Measurements from ENCODE around the gene D2HGDH.
A peak's percentile ranks its signal among the peaks of the same experiment; 100 is the strongest.

D2HGDH gene

DNA sequence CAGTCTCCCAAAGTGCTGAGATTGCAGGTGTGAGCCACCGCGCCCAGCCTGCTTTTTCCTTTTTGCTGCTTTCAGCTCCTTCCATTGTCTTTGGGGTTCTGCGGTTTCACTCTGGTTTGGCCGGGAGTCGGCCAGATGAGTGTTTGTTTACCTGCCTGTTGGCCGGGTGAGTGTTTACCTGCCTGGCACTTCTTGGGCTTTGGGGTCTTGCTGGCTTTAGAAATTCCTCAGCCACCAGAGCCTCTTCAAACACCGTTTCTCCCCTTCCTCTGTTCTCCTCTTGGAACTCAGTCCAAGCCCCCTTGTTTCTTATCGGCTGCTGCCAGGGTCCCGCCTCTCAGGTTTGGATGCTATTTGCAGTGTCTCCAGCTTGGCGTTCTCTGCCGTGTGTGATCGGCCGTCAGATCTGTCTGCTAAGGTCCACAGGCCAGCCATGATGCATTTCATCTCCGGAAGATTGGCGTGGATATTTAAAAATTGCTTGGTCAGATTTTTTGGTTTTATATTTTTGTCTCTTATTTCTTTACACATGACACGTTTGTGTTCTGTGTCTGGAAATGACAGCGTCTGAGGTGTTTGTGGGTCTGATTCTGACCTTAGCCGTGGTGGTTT, 28.0 kb downstream of the D2HGDH start:
- H3K23ac ChIP-seq (ENCODE audit: low read length) = no peak overlapping the region
- no peak overlapping the region for H2AK5ac ChIP-seq (ENCODE audit: low read length)
- H3K4ac ChIP-seq (ENCODE audit: low read depth, low read length) = no peak overlapping the region
- no peak overlapping the region for H3K14ac ChIP-seq (ENCODE audit: low read length)
- no peak overlapping the region for H2BK12ac ChIP-seq (ENCODE audit: low read length)
- H3K4me1 ChIP-seq (ENCODE audit: control insufficient read depth in 1 of 2, insufficient read depth in 2 of 2, low read length in 2 of 2) = peaks cover 7 to 15% of the 10 kb centered on the region in 2 experiments
- H3K27me3 ChIP-seq (ENCODE audit: insufficient read depth, low read length) = no peaks in the 10 kb centered on the region
- H3K79me1 ChIP-seq (ENCODE audit: low read length) = no peaks in the 10 kb centered on the region
- H3K9ac ChIP-seq (ENCODE audit: low read length) = no peak overlapping the region
- no peak overlapping the region for H4K8ac ChIP-seq (ENCODE audit: low read depth, low read length)
- peaks cover 4% of the 10 kb centered on the region for H3K9me3 ChIP-seq (ENCODE audit: insufficient read depth, low read depth, low read length)
- H3K18ac ChIP-seq (ENCODE audit: low read length) = no peak overlapping the region
- H4K12ac ChIP-seq (ENCODE audit: low read depth, low read length) = no peak overlapping the region
- no peak overlapping the region for H3K4me3 ChIP-seq (ENCODE audit: low read depth, low read length)
- H3K79me2 ChIP-seq (ENCODE audit: control insufficient read depth, insufficient read depth, low read length, poor library complexity) = no peaks in the 10 kb centered on the region
- WGBS (ENCODE audit: extremely low coverage, insufficient coverage, insufficient read length) = no CpG with 5 or more reads among the region's 18 CpGs
- H3K36me3 ChIP-seq (ENCODE audit: control insufficient read depth in 1 of 2, insufficient read depth in 2 of 2, low read length in 2 of 2) = peaks cover 3 to 8% of the 10 kb centered on the region in 2 experiments
- H3K4me2 ChIP-seq (ENCODE audit: low read length) = no peak overlapping the region
- no peak for DNase-seq
- no peak overlapping the region for H2BK120ac ChIP-seq (ENCODE audit: insufficient read depth, low read length, poor library complexity)
- H2AFZ ChIP-seq (ENCODE audit: insufficient read depth, low read length, poor library complexity) = no peak overlapping the region
- H2BK5ac ChIP-seq (ENCODE audit: low read depth, low read length, poor library complexity) = no peak overlapping the region
- H4K91ac ChIP-seq (ENCODE audit: low read depth, low read length) = no peak overlapping the region
- H3K27ac ChIP-seq (ENCODE audit: low read depth, low read length) = no peak overlapping the region

DNA sequence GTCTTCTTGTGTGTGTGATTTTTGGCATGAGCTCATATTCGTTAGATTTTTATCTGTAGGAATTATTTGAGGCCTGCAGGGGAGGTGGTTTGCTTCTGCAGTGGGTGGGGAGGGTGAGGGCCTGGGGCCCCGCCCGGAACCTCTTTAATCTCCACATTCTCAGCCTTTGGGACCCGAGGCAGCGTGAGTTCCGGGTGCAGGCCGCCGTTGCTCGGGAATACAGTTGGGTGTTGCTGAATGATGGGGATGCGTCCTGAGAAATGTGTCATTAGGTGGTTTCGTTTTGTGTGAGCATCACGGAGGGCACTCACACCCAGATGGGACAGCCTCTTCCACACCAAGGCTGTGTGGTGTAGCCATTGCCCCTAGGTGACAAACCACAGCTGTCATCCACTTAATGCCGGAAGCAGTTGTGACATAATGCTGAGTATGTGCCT, 28.5 kb downstream of the D2HGDH start:
- H3K14ac ChIP-seq (ENCODE audit: low read length) = no peak overlapping the region
- no peak overlapping the region for H4K8ac ChIP-seq (ENCODE audit: low read depth, low read length)
- H3K23ac ChIP-seq (ENCODE audit: low read length) = no peak overlapping the region
- peak; percentile 35 to 57 for DNase-seq
- H3K9me3 ChIP-seq (ENCODE audit: insufficient read depth, low read depth, low read length) = peaks cover 4% of the 10 kb centered on the region
- H2BK120ac ChIP-seq (ENCODE audit: insufficient read depth, low read length, poor library complexity) = no peak overlapping the region
- no peak overlapping the region for H3K18ac ChIP-seq (ENCODE audit: low read length)
- WGBS (ENCODE audit: extremely low coverage, insufficient coverage, insufficient read length) = no CpG with 5 or more reads among the region's 13 CpGs
- no peak overlapping the region for H3K27ac ChIP-seq (ENCODE audit: low read depth, low read length)
- H3K4me2 ChIP-seq (ENCODE audit: low read length) = no peak overlapping the region
- H4K91ac ChIP-seq (ENCODE audit: low read depth, low read length) = no peak overlapping the region
- H2AK5ac ChIP-seq (ENCODE audit: low read length) = no peak overlapping the region
- H2BK12ac ChIP-seq (ENCODE audit: low read length) = no peak overlapping the region
- peaks cover 7 to 15% of the 10 kb centered on the region in 2 experiments for H3K4me1 ChIP-seq (ENCODE audit: control insufficient read depth in 1 of 2, insufficient read depth in 2 of 2, low read length in 2 of 2)
- H3K4ac ChIP-seq (ENCODE audit: low read depth, low read length) = no peak overlapping the region
- no peak overlapping the region for H4K12ac ChIP-seq (ENCODE audit: low read depth, low read length)
- H3K79me2 ChIP-seq (ENCODE audit: control insufficient read depth, insufficient read depth, low read length, poor library complexity) = no peaks in the 10 kb centered on the region
- no peak overlapping the region for H3K4me3 ChIP-seq (ENCODE audit: low read depth, low read length)
- peaks cover 3 to 8% of the 10 kb centered on the region in 2 experiments for H3K36me3 ChIP-seq (ENCODE audit: control insufficient read depth in 1 of 2, insufficient read depth in 2 of 2, low read length in 2 of 2)
- H3K79me1 ChIP-seq (ENCODE audit: low read length) = no peaks in the 10 kb centered on the region
- no peak overlapping the region for H3K9ac ChIP-seq (ENCODE audit: low read length)
- H2AFZ ChIP-seq (ENCODE audit: insufficient read depth, low read length, poor library complexity) = no peak overlapping the region
- no peaks in the 10 kb centered on the region for H3K27me3 ChIP-seq (ENCODE audit: insufficient read depth, low read length)
- H2BK5ac ChIP-seq (ENCODE audit: low read depth, low read length, poor library complexity) = no peak overlapping the region

GRCh38 chr2:241763551-241764274, 29.3 kb downstream of the D2HGDH start:
- Histone ChIP-seq H3K18ac (ENCODE audit: low read length) (no peak overlapping the region), H3K9ac (ENCODE audit: low read length) (no peak overlapping the region), H3K4me2 (ENCODE audit: low read length) (no peak overlapping the region), H3K79me2 (ENCODE audit: control insufficient read depth, insufficient read depth, low read length, poor library complexity) (no peaks in the 10 kb centered on the region), H3K79me1 (ENCODE audit: low read length) (no peaks in the 10 kb centered on the region), H4K8ac (ENCODE audit: low read depth, low read length) (no peak overlapping the region), H3K27ac (ENCODE audit: low read depth, low read length) (no peak overlapping the region), H4K12ac (ENCODE audit: low read depth, low read length) (no peak overlapping the region), H3K4me1 (ENCODE audit: control insufficient read depth in 1 of 2, insufficient read depth in 2 of 2, low read length in 2 of 2) (peaks cover 7 to 15% of the 10 kb centered on the region in 2 experiments), H3K4ac (ENCODE audit: low read depth, low read length) (no peak overlapping the region), H3K36me3 (ENCODE audit: control insufficient read depth in 1 of 2, insufficient read depth in 2 of 2, low read length in 2 of 2) (peaks cover 3 to 8% of the 10 kb centered on the region in 2 experiments), H2AK5ac (ENCODE audit: low read length) (no peak overlapping the region), H2BK12ac (ENCODE audit: low read length) (no peak overlapping the region), H3K4me3 (ENCODE audit: low read depth, low read length) (no peak overlapping the region), H3K14ac (ENCODE audit: low read length) (no peak overlapping the region), H2AFZ (ENCODE audit: insufficient read depth, low read length, poor library complexity) (no peak overlapping the region), H3K23ac (ENCODE audit: low read length) (no peak overlapping the region), H3K9me3 (ENCODE audit: insufficient read depth, low read depth, low read length) (peaks cover 4% of the 10 kb centered on the region), H2BK120ac (ENCODE audit: insufficient read depth, low read length, poor library complexity) (no peak overlapping the region), H4K91ac (ENCODE audit: low read depth, low read length) (no peak overlapping the region), H2BK5ac (ENCODE audit: low read depth, low read length, poor library complexity) (no peak overlapping the region), H3K27me3 (ENCODE audit: insufficient read depth, low read length) (no peaks in the 10 kb centered on the region)
- no CpG with 5 or more reads among the region's 20 CpGs for WGBS (ENCODE audit: extremely low coverage, insufficient coverage, insufficient read length)
- no peak for DNase-seq

- Histone ChIP-seq H4K91ac (ENCODE audit: low read depth, low read length) (no peak overlapping the region), H4K12ac (ENCODE audit: low read depth, low read length) (peak overlapping the region; percentile 12), H3K9me3 (ENCODE audit: insufficient read depth, low read depth, low read length) (peaks cover 4% of the 10 kb centered on the region), H3K79me1 (ENCODE audit: low read length) (no peaks in the 10 kb centered on the region), H3K4ac (ENCODE audit: low read depth, low read length) (no peak overlapping the region), H3K14ac (ENCODE audit: low read length) (no peak overlapping the region), H3K36me3 (ENCODE audit: control insufficient read depth in 1 of 2, insufficient read depth in 2 of 2, low read length in 2 of 2) (peaks cover 3 to 4% of the 10 kb centered on the region in 2 experiments), H2BK5ac (ENCODE audit: low read depth, low read length, poor library complexity) (no peak overlapping the region), H3K27ac (ENCODE audit: low read depth, low read length) (no peak overlapping the region), H2AK5ac (ENCODE audit: low read length) (no peak overlapping the region), H4K8ac (ENCODE audit: low read depth, low read length) (no peak overlapping the region), H3K27me3 (ENCODE audit: insufficient read depth, low read length) (no peaks in the 10 kb centered on the region), H2BK12ac (ENCODE audit: low read length) (no peak overlapping the region), H2AFZ (ENCODE audit: insufficient read depth, low read length, poor library complexity) (no peak overlapping the region), H3K18ac (ENCODE audit: low read length) (peak overlapping the region; percentile 10), H3K4me1 (ENCODE audit: control insufficient read depth in 1 of 2, insufficient read depth in 2 of 2, low read length in 2 of 2) (peaks cover 7 to 12% of the 10 kb centered on the region in 2 experiments), H3K4me3 (ENCODE audit: low read depth, low read length) (no peak overlapping the region), H3K79me2 (ENCODE audit: control insufficient read depth, insufficient read depth, low read length, poor library complexity) (no peaks in the 10 kb centered on the region), H3K23ac (ENCODE audit: low read length) (no peak overlapping the region), H2BK120ac (ENCODE audit: insufficient read depth, low read length, poor library complexity) (no peak overlapping the region), H3K9ac (ENCODE audit: low read length) (no peak overlapping the region), H3K4me2 (ENCODE audit: low read length) (no peak overlapping the region)
- WGBS (ENCODE audit: extremely low coverage, insufficient coverage, insufficient read length) = no CpG with 5 or more reads among the region's 27 CpGs
- DNase-seq = no peak
These were observed 30.1 kb downstream of the D2HGDH start for GRCh38 chr2:241764275-241765241.
